Endodermal cell (in vitro differentiated cells): Measurements from ENCODE around the gene SLC27A2. TPM values are rescaled to one million over a fixed set of nuclear protein-coding genes. Genes with fewer than 3 reads are reported as not detected.
A peak's percentile ranks its signal among the peaks of the same experiment; 100 is the strongest.

Source experiments
- DNase-seq: peaks from one replicate; pipeline ENCODE4 v3.0.0-alpha.2; 2017
- H3K27ac ChIP-seq: 2 replicates; pipeline ENCODE4 v1.5.1; 2013; ENCODE audit warnings: mild to moderate bottlenecking, low read depth, low read length, moderate library complexity
- H3K27me3 ChIP-seq: 2 replicates; pipeline ENCODE4 v1.6.1; 2013; ENCODE audit warnings: mild to moderate bottlenecking, low read length, moderate library complexity; ENCODE audit not compliant: insufficient read depth, control insufficient read depth, poor library complexity, severe bottlenecking
- H3K36me3 ChIP-seq: 2 replicates; pipeline ENCODE4 v1.7.0; 2013; ENCODE audit warnings: mild to moderate bottlenecking, low read length, moderate library complexity; ENCODE audit not compliant: control insufficient read depth, insufficient read depth
- H3K4me1 ChIP-seq: one replicate; pipeline ENCODE4 v1.7.0; 2013; ENCODE audit warnings: low read length; ENCODE audit not compliant: control insufficient read depth, insufficient read depth
- H3K4me3 ChIP-seq: 2 replicates; pipeline ENCODE4 v1.5.1; 2013; ENCODE audit warnings: mild to moderate bottlenecking, low read length, moderate library complexity
- H3K9ac ChIP-seq: 2 replicates; pipeline ENCODE4 v1.6.1; 2013; ENCODE audit warnings: mild to moderate bottlenecking, low read length, moderate library complexity; ENCODE audit not compliant: poor library complexity, severe bottlenecking; ENCODE audit errors: extremely low read depth
- H3K9me3 ChIP-seq: 2 replicates; pipeline ENCODE4 v1.6.1; 2013; ENCODE audit warnings: mild to moderate bottlenecking, low read length, moderate library complexity; ENCODE audit not compliant: control insufficient read depth
- H3K27ac Mint-ChIP-seq: 2 replicates; pipeline ENCODE4 v1.8.0; 2020; ENCODE audit warnings: mixed read lengths
- H3K27me3 Mint-ChIP-seq: 2 replicates; pipeline ENCODE4 v1.8.0; 2021; ENCODE audit warnings: mild to moderate bottlenecking, mixed read lengths; ENCODE audit not compliant: insufficient read depth
- H3K36me3 Mint-ChIP-seq: 2 replicates; pipeline ENCODE4 v1.8.0; 2020; ENCODE audit warnings: low read depth, mixed read lengths
- H3K4me1 Mint-ChIP-seq: 2 replicates; pipeline ENCODE4 v1.8.0; 2020; ENCODE audit warnings: mixed read lengths
- H3K4me3 Mint-ChIP-seq: 2 replicates; pipeline ENCODE4 v1.8.0; 2020; ENCODE audit warnings: mild to moderate bottlenecking, moderate library complexity, mixed read lengths
- H3K9me3 Mint-ChIP-seq: 2 replicates; pipeline ENCODE4 v1.8.0; 2020; ENCODE audit warnings: mild to moderate bottlenecking, mixed read lengths
- CTCF ChIP-seq: fragments of 200-600 bp; sonication (generic); conservative IDR thresholded peaks from 2 replicates; pipeline ENCODE4 v1.5.0; 2021; ENCODE audit warnings: antibody characterized with exemption, mild to moderate bottlenecking
- WGBS, 2 experiments: methylation state at CpG; one replicate each; pipeline versions ENCODE4 v1.1.5 to v1.1.7; 2013; ENCODE audit warnings: missing lambda C conversion rate in 2 of 2, mixed read lengths in 1 of 2; ENCODE audit not compliant: insufficient coverage in 1 of 2, insufficient read length in 1 of 2; 5-methylcytosine and 5-hydroxymethylcytosine counted together
- total RNA-seq, 2 donors: library from RNA; stranded (reverse); fragmentation: NEBNext Ultra II Directional in 1 of 2; extraction: Animal tissue kit (Norgen Biotek cat#: 25700) in 1 of 2; gene quantifications; 2 replicates in 1 of 2; 3 replicates in 1 of 2; pipeline ENCODE4 v1.2.1, GENCODE V29; 2021

Gene SLC27A2
- total RNA-seq, 2 donors from 2014 or later: 4.0 to 6.8 TPM

- WGBS, 2 experiments: 38% methylated on average over 2 of the region's 2 CpGs; no CpG with 5 or more reads in 1 of the 2 experiments
- Mint-ChIP-seq H3K4me3 (no peak overlapping the region), H3K9me3 (peaks cover 4% of the 10 kb centered on the region), H3K4me1 (peaks cover 2% of the 10 kb centered on the region), H3K36me3 (no peaks in the 10 kb centered on the region), H3K27ac (no peak overlapping the region), H3K27me3 (no peaks in the 10 kb centered on the region)
- Histone ChIP-seq H3K9ac (no peak overlapping the region), H3K9me3 (peaks cover 9% of the 10 kb centered on the region), H3K27me3 (no peaks in the 10 kb centered on the region), H3K4me1 (peaks cover 3% of the 10 kb centered on the region), H3K36me3 (no peaks in the 10 kb centered on the region), H3K27ac (no peak overlapping the region), H3K4me3 (no peak overlapping the region)
- no peak for DNase-seq
- peak; percentile 77 for TF ChIP-seq CTCF
These were observed 36.5 kb upstream of the SLC27A2 start for GRCh38 chr15:50145451-50145872.

- H3K27me3 ChIP-seq: no peaks in the 10 kb centered on the region
- H3K9ac ChIP-seq: no peak overlapping the region
- Mint-ChIP-seq H3K27ac (no peak overlapping the region), H3K4me3 (no peak overlapping the region), H3K4me1 (peaks cover 2% of the 10 kb centered on the region), H3K9me3 (peaks cover 4% of the 10 kb centered on the region), H3K27me3 (no peaks in the 10 kb centered on the region), H3K36me3 (no peaks in the 10 kb centered on the region)
- H3K36me3 ChIP-seq: no peaks in the 10 kb centered on the region
- H3K27ac ChIP-seq: no peak overlapping the region
- no peak overlapping the region for H3K4me3 ChIP-seq
- 98 to 100% methylated on average over 1 to 2 of the region's 2 CpGs for WGBS, 2 experiments
- no peak for DNase-seq
- H3K4me1 ChIP-seq: peaks cover 3% of the 10 kb centered on the region
- H3K9me3 ChIP-seq: peaks cover 9% of the 10 kb centered on the region
- no peak for TF ChIP-seq CTCF
These were observed 35.4 kb upstream of the SLC27A2 start for GRCh38 chr15:50146632-50147031.

GRCh38 chr15:50148362-50148963 lies 33.5 kb upstream of the SLC27A2 start:
- Mint-ChIP-seq H3K9me3 (peaks cover 4% of the 10 kb centered on the region), H3K27me3 (no peaks in the 10 kb centered on the region), H3K27ac (no peak overlapping the region), H3K4me1 (peaks cover 2% of the 10 kb centered on the region), H3K4me3 (no peak overlapping the region), H3K36me3 (no peaks in the 10 kb centered on the region)
- H3K4me3 ChIP-seq: no peak overlapping the region
- peak; percentile 88 for DNase-seq
- H3K9ac ChIP-seq: no peak overlapping the region
- no peaks in the 10 kb centered on the region for H3K27me3 ChIP-seq
- H3K9me3 ChIP-seq: peaks cover 9% of the 10 kb centered on the region
- peak; percentile 83 for TF ChIP-seq CTCF
- H3K4me1 ChIP-seq: peaks cover 3% of the 10 kb centered on the region
- H3K36me3 ChIP-seq: no peaks in the 10 kb centered on the region
- WGBS, 2 experiments: 0 to 5% methylated on average over 1 of the region's 4 CpGs
- no peak overlapping the region for H3K27ac ChIP-seq
